Muscle of leg (tissue), 11 donors: ENCODE data around the gene IRAK3. TPM values are rescaled to one million over a fixed set of nuclear protein-coding genes. Genes with fewer than 3 reads are reported as not detected.
"Not testable (repeated sequence)": the region's sequence is repeated elsewhere in the genome, so short reads cannot be mapped to it uniquely, and the experiment has no call there.

Experiments used
- DNase-seq: peaks from one replicate; pipeline ENCODE4 v3.0.0; 2013
- H3K27ac ChIP-seq: one replicate; pipeline ENCODE4 v1.5.1; 2013; ENCODE audit warnings: mild to moderate bottlenecking, low read length, control low read depth
- H3K27me3 ChIP-seq: one replicate; pipeline ENCODE4 v1.6.1; 2013; ENCODE audit warnings: low read length; ENCODE audit not compliant: control insufficient read depth, insufficient read depth
- H3K36me3 ChIP-seq: one replicate; pipeline ENCODE4 v1.6.1; 2013; ENCODE audit warnings: low read length; ENCODE audit not compliant: control insufficient read depth, insufficient read depth
- H3K4me1 ChIP-seq: one replicate; pipeline ENCODE4 v1.6.1; 2013; ENCODE audit warnings: low read length; ENCODE audit not compliant: control insufficient read depth, insufficient read depth
- H3K4me3 ChIP-seq: one replicate; pipeline ENCODE4 v1.5.1; 2013; ENCODE audit warnings: low read length, control low read depth
- H3K9me3 ChIP-seq: replicated peaks from 2 replicates; pipeline ENCODE4 v1.6.1; 2013; ENCODE audit warnings: low read depth, low read length; ENCODE audit not compliant: control insufficient read depth
- WGBS: methylation state at CpG from one replicate; pipeline ENCODE4 v1.1.5; 2013; ENCODE audit warnings: missing lambda C conversion rate; ENCODE audit not compliant: insufficient coverage; 5-methylcytosine and 5-hydroxymethylcytosine counted together
- polyA plus RNA-seq, 8 donors: library from polyadenylated mRNA; unstranded; fragments of 120-200 nt; gene quantifications; one replicate each; pipeline versions ENCODE4 v1.2.1 to v1.2.3, GENCODE V29; 2013; ENCODE audit warnings: inconsistent platforms in 1 of 8, low replicate concordance in 1 of 8; ENCODE audit not compliant: insufficient read length in 8 of 8, insufficient read depth in 1 of 8
- total RNA-seq: library from RNA; stranded (reverse); fragments of 120-200 nt; gene quantifications from one replicate; pipeline ENCODE4 v1.2.4, GENCODE V29; 2013

IRAK3 gene
- total and polyA plus RNA-seq, 9 donors: 4.4 to 7.8 (median 4.8) TPM

DNA sequence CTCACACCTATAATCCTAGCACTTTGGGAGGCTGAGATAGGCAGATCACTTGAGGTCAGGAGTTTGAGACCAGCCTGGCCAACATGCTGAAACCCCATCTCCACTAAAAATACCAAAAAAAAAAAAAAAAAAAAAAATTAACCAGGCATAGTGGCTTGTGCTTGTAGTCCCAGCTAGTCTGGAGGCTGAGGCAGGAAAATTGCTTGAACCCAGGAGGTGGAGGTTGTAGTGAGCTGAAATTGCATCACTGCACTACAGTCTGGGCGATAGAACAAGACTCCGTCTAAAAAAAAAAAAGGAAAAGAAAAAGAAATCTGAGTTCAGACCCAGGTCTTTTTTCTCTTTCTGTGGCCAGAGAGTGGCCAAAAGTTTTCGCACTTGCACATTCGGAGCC, 47.3 kb downstream of the IRAK3 start:
- not testable (repeated sequence) for H3K36me3 ChIP-seq, H3K9me3 ChIP-seq, H3K27me3 ChIP-seq, H3K27ac ChIP-seq, H3K4me3 ChIP-seq, DNase-seq
- 96% methylated on average over 4 of the region's 4 CpGs for WGBS
- peaks cover 12% of the 10 kb centered on the region for H3K4me1 ChIP-seq

DNA sequence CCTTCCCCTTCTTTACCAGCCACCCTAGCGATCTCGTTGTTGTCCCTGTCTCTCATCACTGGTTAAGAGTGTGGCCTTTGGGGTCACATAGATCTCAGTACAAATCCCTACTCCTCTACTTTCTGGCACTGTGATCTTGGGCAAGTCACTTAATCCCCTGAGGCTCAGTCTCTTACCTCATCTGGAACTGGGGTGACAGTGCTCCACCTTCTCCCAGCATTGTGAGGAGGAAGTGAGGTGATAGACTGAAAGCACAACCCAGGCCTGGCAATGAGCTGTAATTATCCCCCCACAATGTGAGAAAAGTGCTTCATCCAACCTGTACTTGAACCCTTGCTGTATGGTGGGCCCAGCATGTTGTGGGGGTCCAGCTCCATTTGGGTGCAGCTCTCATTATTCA, 48.0 kb downstream of the IRAK3 start:
- 67% methylated on average over 2 of the region's 2 CpGs for WGBS
- Histone ChIP-seq H3K36me3 (no peaks in the 10 kb centered on the region), H3K27me3 (no peaks in the 10 kb centered on the region), H3K4me1 (peaks cover 12% of the 10 kb centered on the region), H3K27ac (no peak overlapping the region), H3K4me3 (no peak overlapping the region), H3K9me3 (no peaks in the 10 kb centered on the region)
- DNase-seq: no peak

DNA sequence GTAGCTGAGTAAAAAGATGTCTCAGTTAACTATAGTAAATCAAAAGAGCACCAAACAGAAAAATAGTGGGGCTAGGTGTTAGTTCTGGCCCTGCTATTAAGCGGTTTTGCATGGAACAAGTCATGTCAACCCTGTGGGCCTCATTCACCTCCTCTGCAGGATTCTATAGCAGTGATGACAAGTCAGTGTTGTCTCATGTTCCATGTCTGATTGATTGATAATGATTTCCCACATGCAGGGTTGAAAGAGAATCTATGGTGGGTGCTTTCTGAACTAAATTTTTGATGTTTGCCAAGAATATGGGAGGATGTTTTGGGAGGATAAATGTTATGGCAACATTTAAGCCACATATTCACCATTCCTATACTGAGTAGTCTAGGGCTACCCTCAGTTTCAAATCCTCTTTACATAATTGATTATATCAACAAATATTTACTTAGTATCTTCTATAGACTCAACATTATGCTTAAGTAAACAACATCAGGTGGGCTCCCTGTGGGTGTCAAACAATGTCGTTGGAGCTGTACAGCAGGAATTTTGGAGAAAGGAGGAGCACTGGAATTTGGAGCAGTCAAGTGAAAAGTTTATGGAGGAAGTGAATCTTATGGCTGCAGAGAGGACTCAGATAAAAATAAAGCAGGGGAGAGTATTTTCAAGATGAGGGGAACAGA, 48.6 kb downstream of the IRAK3 start:
- Histone ChIP-seq H3K36me3 (no peaks in the 10 kb centered on the region), H3K4me3 (no peak overlapping the region), H3K27me3 (no peaks in the 10 kb centered on the region), H3K9me3 (no peaks in the 10 kb centered on the region), H3K4me1 (peaks cover 5% of the 10 kb centered on the region), H3K27ac (no peak overlapping the region)
- WGBS: 29% methylated on average over 1 of the region's 2 CpGs
- DNase-seq: no peak

DNA sequence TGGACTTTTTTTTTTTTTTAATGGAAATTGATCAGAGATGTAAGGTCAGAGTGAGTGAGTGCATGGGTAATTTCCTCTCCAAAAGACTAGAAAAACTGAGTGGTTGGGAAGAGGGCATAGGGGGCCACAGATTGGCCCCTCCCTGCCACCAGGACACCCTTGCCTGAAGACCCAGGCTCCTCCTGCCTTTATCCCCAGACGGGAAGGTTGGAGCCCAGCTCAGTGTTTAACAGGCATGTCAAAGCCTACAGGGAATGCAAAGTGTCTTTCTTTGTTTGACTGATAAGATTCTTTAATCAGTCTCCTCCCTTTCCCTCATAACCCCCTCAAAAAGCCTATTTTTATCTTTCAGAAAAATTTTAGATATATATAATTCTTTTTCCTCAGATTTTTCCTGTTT, 50.3 kb downstream of the IRAK3 start:
- H3K4me3 ChIP-seq: no peak overlapping the region
- no peaks in the 10 kb centered on the region for H3K27me3 ChIP-seq
- no CpG with 5 or more reads among the region's 1 CpG for WGBS
- H3K27ac ChIP-seq: no peak overlapping the region
- no peaks in the 10 kb centered on the region for H3K9me3 ChIP-seq
- no peaks in the 10 kb centered on the region for H3K36me3 ChIP-seq
- no peak for DNase-seq
- peaks cover 5% of the 10 kb centered on the region for H3K4me1 ChIP-seq

DNA sequence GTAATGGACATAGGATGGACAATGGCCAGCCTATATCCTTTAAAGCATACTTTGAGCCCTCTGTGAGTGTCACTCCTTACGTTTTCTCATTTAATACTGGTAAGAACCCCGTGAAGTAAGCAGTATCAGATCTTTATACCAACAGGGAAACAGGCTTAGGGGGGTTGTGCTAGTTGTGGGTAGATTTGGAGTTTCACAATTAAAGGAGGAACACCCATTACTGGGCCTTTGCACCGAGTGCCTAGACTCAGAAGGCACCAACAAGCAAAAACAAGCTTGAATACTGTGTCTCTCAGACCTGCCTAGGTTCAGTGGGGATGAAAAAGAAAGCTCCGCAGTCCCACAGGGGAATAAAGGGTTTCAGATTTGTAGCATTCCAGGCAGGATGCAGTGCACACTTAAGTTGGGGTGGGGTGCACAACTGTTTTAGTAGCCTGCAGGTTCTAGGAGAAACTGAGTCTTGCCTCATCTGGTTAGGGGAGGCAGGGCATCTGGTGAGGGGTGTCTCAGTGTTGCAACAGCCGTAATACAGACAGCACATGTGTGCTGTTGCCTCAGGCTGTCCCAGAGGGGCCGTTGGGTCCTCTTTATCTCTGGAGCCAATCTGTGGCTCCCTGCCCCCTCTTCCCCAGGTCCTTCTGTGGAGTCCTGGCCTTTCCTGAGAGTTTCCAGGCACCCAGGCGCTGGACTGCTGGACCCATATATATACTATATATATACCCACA, 51.2 kb downstream of the IRAK3 start:
- 80% methylated on average over 3 of the region's 7 CpGs for WGBS
- DNase-seq: no peak
- Histone ChIP-seq H3K27me3 (no peaks in the 10 kb centered on the region), H3K4me3 (no peak overlapping the region), H3K4me1 (peaks cover 5% of the 10 kb centered on the region), H3K27ac (no peak overlapping the region), H3K9me3 (no peaks in the 10 kb centered on the region), H3K36me3 (no peaks in the 10 kb centered on the region)

DNA sequence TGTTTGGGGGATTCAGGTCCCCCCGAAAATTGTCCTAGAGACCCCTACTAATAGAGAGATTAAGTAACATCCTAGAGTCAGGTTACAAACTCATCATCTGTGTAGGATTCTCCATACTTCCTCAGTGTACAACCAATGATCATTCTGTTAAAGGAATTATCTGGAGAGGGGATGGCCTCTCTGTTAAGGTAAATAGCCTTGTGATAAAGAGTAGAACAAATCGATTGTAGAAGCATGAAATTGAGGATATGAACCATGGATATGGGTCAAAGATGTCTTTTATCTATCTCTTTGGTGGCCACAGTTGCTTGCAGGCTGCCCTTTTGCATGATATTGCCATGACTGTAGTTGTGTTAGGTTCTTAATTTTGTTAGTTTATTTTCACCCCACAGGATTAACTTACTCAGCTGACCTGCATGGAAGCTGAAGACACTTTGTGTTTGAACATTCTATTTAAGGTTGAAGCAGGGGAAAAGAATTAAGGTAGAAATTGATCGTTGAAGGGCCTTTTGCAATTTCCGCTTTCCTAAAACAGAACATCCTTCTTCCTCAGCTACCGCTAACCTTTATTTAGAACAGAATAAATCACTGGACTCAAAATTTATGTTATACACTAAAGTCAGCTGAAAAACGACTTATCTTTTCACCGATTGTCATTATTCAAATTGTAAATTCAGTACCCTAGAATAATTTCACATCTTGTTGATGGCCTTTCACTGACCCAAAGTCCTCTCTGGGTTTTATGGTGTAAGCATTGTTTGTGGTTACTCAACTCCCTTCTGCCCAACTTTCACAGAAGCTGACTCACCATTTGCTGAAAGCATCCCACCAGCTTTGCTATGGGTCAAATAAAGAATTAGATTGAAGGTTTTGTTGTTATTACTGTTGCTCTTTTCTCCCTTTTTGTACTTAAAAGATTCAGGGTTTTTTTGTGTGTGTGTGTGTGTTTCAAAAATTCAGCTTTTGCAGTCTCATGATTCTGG, 52.3 kb downstream of the IRAK3 start:
- H3K27me3 ChIP-seq: no peaks in the 10 kb centered on the region
- 67% methylated on average over 1 of the region's 7 CpGs for WGBS
- no peak for DNase-seq
- H3K9me3 ChIP-seq: no peaks in the 10 kb centered on the region
- no peak overlapping the region for H3K27ac ChIP-seq
- H3K36me3 ChIP-seq: no peaks in the 10 kb centered on the region
- no peak overlapping the region for H3K4me3 ChIP-seq
- peaks cover 5% of the 10 kb centered on the region for H3K4me1 ChIP-seq

DNA sequence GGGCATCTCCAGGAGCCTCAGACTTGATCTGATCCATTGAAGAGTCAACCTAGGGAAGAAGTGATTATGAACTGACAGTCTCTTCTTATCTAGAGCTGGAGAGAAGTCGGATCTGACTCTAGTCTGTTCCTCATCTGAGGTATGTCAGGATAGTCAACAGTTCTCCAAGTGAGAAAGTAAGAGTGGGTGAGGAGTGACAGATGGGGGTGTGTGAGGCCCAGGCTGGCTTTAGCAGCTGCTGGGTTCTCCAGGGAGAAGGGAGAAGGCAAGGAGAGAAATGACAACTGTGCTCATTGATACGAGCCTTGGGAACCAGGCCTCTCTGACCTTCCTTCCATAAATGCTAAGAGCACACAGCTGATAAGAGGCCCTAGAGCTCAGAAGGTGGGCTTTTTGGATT, 53.3 kb downstream of the IRAK3 start:
- Histone ChIP-seq H3K27me3 (no peaks in the 10 kb centered on the region), H3K27ac (no peak overlapping the region), H3K36me3 (no peaks in the 10 kb centered on the region), H3K4me3 (no peak overlapping the region), H3K9me3 (no peaks in the 10 kb centered on the region), H3K4me1 (peaks cover 5% of the 10 kb centered on the region)
- DNase-seq: no peak
- WGBS: 89% methylated on average over 1 of the region's 2 CpGs

DNA sequence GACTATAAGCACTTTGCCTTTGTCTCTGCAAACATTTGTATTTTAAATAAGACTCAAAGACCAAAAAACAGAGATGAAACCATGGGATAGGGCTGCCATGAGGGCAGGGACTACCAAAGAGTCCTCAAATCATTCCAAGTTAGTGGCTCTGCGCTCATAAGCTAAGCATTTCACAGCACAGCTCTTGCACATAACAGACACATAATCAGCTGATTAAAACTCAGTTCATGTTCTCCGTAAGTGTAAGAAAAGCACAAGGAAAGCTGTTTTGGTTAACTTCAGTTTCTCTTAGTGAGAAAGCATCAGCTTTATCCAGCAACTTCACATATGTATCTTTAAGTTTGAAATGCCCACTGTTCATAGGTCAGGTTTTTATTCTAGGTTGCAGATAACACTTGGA, 54.9 kb downstream of the IRAK3 start:
- peaks cover 3% of the 10 kb centered on the region for H3K36me3 ChIP-seq

DNA sequence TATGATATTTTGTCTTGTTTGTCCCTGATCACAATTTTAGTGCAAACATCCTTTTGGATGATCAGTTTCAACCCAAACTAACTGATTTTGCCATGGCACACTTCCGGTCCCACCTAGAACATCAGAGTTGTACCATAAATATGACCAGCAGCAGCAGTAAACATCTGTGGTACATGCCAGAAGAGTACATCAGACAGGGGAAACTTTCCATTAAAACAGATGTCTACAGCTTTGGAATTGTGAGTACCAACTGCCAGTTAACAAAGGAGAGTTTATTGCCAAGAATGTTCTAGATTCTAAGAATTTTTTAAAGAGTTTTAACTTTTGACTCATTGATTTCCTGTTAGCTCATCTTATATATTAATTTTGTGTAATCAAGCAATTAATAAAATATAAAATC, 55.4 kb downstream of the IRAK3 start:
- WGBS: 80% methylated on average over 1 of the region's 1 CpG
- Histone ChIP-seq H3K4me3 (no peak overlapping the region), H3K27ac (no peak overlapping the region), H3K4me1 (peaks cover 2% of the 10 kb centered on the region), H3K9me3 (no peaks in the 10 kb centered on the region), H3K27me3 (no peaks in the 10 kb centered on the region), H3K36me3 (peaks cover 5% of the 10 kb centered on the region)
- DNase-seq: no peak

More for the DNA sequence above, 54.9 kb downstream of the IRAK3 start:
- H3K27me3 ChIP-seq: no peaks in the 10 kb centered on the region
- H3K27ac ChIP-seq: no peak overlapping the region
- no peak overlapping the region for H3K4me3 ChIP-seq
- H3K4me1 ChIP-seq: peaks cover 4% of the 10 kb centered on the region
- DNase-seq: no peak
- WGBS: no CpG with 5 or more reads among the region's 2 CpGs
- H3K9me3 ChIP-seq: no peaks in the 10 kb centered on the region

DNA sequence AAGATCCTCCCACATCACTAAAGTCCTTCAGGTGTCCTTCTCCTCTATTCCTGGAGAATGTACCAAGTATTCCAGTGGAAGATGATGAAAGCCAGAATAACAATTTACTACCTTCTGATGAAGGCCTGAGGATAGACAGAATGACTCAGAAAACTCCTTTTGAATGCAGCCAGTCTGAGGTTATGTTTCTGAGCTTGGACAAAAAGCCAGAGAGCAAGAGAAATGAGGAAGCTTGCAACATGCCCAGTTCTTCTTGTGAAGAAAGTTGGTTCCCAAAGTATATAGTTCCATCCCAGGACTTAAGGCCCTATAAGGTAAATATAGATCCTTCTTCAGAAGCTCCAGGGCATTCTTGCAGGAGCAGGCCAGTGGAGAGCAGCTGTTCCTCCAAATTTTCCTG, 58.7 kb downstream of the IRAK3 start:
- no peaks in the 10 kb centered on the region for H3K9me3 ChIP-seq
- no peaks in the 10 kb centered on the region for H3K4me1 ChIP-seq
- DNase-seq: no peak
- peaks cover 5% of the 10 kb centered on the region for H3K36me3 ChIP-seq
- H3K27ac ChIP-seq: no peak overlapping the region
- H3K4me3 ChIP-seq: no peak overlapping the region
- H3K27me3 ChIP-seq: no peaks in the 10 kb centered on the region
